A673 (cell line): ENCODE data around the gene ICAM5. TPM values are rescaled to one million over a fixed set of nuclear protein-coding genes. Genes with fewer than 3 reads are reported as not detected.

Experiments
- BruUV-seq: library from RNA; stranded (reverse); fragments of 400-500 nt; replicated peaks from 2 replicates; lab custom pipeline; 2021; lab: Mats Ljungman, UMichigan
- CTCF ChIA-PET: fragments of 300-600 bp; sonication (Branson Sonifier 250); formaldehyde crosslinking; loops from one replicate; lab custom pipeline; 2022; ENCODE audit warnings: antibody characterized with exemption; lab: Charles Lee
- POLR2A ChIA-PET: fragments of 300-600 bp; sonication (Branson Sonifier 250); formaldehyde crosslinking; loops from one replicate; lab custom pipeline; 2022; ENCODE audit warnings: antibody characterized with exemption; ENCODE audit not compliant: low non-redundant PET; lab: Charles Lee
- DNase-seq: peaks from one replicate; pipeline ENCODE4 v3.0.0-alpha.2; 2015; ENCODE audit warnings: low spot score
- H3K27ac ChIP-seq: fragments of 200-600 bp; sonication (generic); 2 replicates; pipeline ENCODE4 v1.5.1; 2016; ENCODE audit warnings: mixed run types, low read depth, mild to moderate bottlenecking, mixed read lengths, antibody characterized with exemption, low read length; ENCODE audit not compliant: poor library complexity, severe bottlenecking
- H3K27me3 ChIP-seq: fragments of 200-600 bp; sonication (generic); replicated peaks from 2 replicates; pipeline ENCODE4 v1.6.1; 2017; ENCODE audit warnings: mixed run types, low read depth, mild to moderate bottlenecking, mixed read lengths, antibody characterized with exemption, low read length; ENCODE audit not compliant: insufficient read depth, poor library complexity
- H3K36me3 ChIP-seq: fragments of 200-600 bp; sonication (generic); 2 replicates; pipeline ENCODE4 v1.6.1; 2016; ENCODE audit warnings: mixed run types, mild to moderate bottlenecking, mixed read lengths, antibody characterized with exemption, low read length; ENCODE audit not compliant: insufficient read depth, poor library complexity, severe bottlenecking
- H3K4me1 ChIP-seq: fragments of 200-600 bp; sonication (generic); 2 replicates; pipeline ENCODE4 v1.6.1; 2017; ENCODE audit warnings: mixed run types, mild to moderate bottlenecking, mixed read lengths, antibody characterized with exemption, low read length; ENCODE audit not compliant: insufficient read depth, poor library complexity, severe bottlenecking
- H3K4me3 ChIP-seq: fragments of 200-600 bp; sonication (generic); 2 replicates; pipeline ENCODE4 v1.5.1; 2016; ENCODE audit warnings: low read depth, mixed run types, mild to moderate bottlenecking, mixed read lengths, low read length; ENCODE audit not compliant: poor library complexity, severe bottlenecking
- H3K9me3 ChIP-seq: fragments of 200-600 bp; sonication (generic); 2 replicates; pipeline ENCODE4 v1.6.1; 2016; ENCODE audit warnings: mixed run types, low read depth, mild to moderate bottlenecking, mixed read lengths, antibody characterized with exemption, low read length; ENCODE audit not compliant: poor library complexity, severe bottlenecking
- EZH2 ChIP-seq: fragments of 200-600 bp; sonication (generic); IDR thresholded peaks from 2 replicates; pipeline ENCODE4 v1.6.1; 2017; ENCODE audit warnings: borderline replicate concordance, low read depth, mild to moderate bottlenecking, mixed read lengths, antibody characterized with exemption, low read length; ENCODE audit not compliant: poor library complexity, severe bottlenecking
- intact Hi-C: fragments of 100-400 bp; cut with micrococcal nuclease; formaldehyde crosslinking; loops from one replicate; pipeline ENCODE4 v1.10.0; 2022; ENCODE audit not compliant: unreplicated experiment
- total RNA-seq: library from RNA; stranded (reverse); gene quantifications from 2 replicates; pipeline ENCODE4 v1.2.3, GENCODE V29; 2021
- TF ChIP-seq, protein P1 (sequence below): fragments of 300-800, 200-600 bp; sonication (generic); conservative IDR thresholded peaks from 2 replicates; pipeline ENCODE4 v1.5.1; 2017; ENCODE audit warnings: low read depth, mild to moderate bottlenecking, antibody characterized with exemption, low read length, moderate library complexity, mixed read lengths

Gene ICAM5
- total RNA-seq, 1 experiment from 2014 or later: 4.6 TPM

DNA sequence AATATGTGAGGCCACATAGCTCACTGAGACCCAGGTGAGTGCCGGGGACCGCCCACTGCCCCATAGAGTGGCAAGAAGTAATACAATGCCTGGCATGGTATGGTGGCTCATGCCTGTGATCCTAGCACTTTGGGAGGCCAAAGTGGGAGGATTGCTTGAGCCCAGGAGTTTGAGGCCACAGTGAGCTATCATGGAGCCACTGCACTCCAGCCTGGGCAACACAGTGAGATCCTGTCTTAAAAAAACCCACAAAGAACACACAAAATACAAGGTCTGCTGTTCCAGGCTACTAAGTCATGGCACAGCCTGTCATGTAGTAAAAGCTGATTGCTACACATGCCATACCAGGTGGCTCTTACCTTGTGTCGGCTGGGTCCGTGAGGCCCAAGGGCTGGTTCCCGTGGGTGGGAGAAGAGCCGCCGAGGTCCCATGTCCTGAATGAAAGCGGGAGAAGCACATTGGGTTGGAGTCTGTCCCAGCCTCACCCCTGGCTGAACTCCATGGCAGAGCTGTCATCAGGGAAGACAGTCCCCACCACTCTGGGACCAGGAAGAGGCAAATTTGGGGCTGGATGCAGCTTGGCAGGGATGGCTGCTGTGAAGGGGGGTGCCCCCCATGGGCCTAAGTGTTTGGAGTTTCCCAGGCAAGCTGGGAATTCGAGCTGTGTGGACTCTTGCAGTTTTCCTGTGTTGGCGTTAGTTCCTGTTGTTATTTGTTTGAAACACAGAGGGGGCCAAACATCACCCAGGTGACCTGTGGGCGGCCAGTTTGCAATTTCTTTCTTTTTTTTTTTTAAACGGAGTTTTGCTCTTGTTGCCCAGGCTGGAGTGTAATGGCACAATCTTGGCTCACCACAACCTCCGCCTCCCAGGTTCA is 29.3 kb downstream of the ICAM5 start:
- no peak for TF ChIP-seq EZH2
- TF ChIP-seq, protein P1, sequence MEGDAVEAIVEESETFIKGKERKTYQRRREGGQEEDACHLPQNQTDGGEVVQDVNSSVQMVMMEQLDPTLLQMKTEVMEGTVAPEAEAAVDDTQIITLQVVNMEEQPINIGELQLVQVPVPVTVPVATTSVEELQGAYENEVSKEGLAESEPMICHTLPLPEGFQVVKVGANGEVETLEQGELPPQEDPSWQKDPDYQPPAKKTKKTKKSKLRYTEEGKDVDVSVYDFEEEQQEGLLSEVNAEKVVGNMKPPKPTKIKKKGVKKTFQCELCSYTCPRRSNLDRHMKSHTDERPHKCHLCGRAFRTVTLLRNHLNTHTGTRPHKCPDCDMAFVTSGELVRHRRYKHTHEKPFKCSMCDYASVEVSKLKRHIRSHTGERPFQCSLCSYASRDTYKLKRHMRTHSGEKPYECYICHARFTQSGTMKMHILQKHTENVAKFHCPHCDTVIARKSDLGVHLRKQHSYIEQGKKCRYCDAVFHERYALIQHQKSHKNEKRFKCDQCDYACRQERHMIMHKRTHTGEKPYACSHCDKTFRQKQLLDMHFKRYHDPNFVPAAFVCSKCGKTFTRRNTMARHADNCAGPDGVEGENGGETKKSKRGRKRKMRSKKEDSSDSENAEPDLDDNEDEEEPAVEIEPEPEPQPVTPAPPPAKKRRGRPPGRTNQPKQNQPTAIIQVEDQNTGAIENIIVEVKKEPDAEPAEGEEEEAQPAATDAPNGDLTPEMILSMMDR: no peak
- Histone ChIP-seq H3K4me1 (peaks cover 5% of the 10 kb centered on the region), H3K4me3 (no peak overlapping the region), H3K27ac (no peak overlapping the region), H3K27me3 (no peaks in the 10 kb centered on the region), H3K9me3 (no peaks in the 10 kb centered on the region), H3K36me3 (peaks cover 67% of the 10 kb centered on the region)
- no TSS peak for BruUV-seq
- intact Hi-C loops: no loop called here
- POLR2A ChIA-PET: interaction anchor here (0.5 to 0.6 kb wide), 2 partner anchors 18 to 1413 kb away, joined by 7 to 8 read pairs; no protein-coding TSS in a partner anchor
- DNase-seq: no peak
- CTCF ChIA-PET: no interaction called here

DNA sequence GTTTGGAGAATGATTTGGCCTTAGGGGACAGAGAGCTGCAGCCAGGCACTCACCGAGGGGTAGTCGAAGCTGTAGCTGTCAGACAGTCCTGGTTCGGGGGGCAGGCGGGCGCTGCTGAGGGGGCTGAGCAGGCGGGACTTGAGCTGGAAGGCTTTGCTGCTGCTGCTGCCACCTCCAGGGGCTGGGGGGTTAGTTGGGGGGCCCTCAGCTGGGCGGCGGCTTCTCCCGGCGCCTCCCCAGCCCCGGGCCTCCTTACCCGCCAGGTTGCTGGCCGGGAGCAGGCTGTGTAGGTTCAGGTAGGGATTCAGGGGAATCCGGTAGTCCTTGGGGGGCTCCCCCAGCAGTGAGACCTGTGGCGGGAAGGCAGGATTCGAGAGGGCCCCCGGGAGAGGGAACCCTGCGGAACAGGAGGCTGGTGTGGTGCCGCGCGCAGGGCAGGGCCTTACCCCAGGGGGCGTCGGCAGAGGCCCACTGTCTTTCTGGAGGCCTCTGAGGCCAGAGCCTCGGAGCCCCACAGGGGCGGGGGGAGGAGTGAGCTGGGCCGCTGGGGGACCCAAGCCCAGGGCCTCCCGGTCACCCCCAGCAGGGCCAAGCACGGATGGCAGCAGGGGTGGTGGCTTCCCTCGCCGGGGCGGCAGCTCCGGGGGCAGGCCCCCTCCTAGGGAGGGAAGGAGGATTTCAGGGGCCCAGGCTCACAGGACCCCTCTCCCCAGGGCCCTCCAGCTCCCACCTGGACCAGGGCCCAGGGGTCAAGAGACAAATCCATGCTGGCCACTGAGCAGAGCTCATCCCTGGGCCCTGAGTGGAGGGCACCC is 31.1 kb downstream of the ICAM5 start:
- DNase-seq: no peak
- ChIA-PET CTCF (interaction anchor here (0.6 kb wide), 1 partner anchor 83 kb away, joined by 3 read pairs; no protein-coding TSS in a partner anchor), POLR2A (no interaction called here)
- peaks cover 5% of the 10 kb centered on the region for H3K4me1 ChIP-seq
- no peaks in the 10 kb centered on the region for H3K27me3 ChIP-seq
- H3K27ac ChIP-seq: no peak overlapping the region
- H3K36me3 ChIP-seq: peaks cover 85% of the 10 kb centered on the region
- intact Hi-C loops: no loop called here
- TF ChIP-seq EZH2: no peak
- TF ChIP-seq, protein P1: no peak
- no peak overlapping the region for H3K4me3 ChIP-seq
- H3K9me3 ChIP-seq: no peaks in the 10 kb centered on the region
- BruUV-seq: no TSS peak

DNA sequence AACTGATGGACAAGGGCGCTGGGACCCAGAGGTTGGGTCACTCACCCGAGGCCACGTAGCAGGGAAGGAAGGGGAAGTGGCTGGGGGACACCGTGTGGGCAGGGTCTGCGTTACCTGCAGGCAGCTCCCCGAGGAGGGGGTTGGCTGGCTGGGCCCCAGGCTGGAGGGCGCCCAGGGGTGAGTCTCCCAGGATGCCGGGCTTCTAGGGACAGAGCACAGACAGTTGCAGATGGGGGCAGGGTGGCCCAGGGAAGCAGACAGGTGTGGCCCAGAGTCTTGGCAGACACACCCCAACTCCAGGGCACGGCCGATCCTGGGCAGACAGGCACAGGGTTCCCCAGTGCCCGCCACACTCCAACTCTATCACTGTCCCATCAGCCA is 31.7 kb downstream of the ICAM5 start:
- POLR2A ChIA-PET: no interaction called here
- no TSS peak for BruUV-seq

More for the DNA sequence above, 31.7 kb downstream of the ICAM5 start:
- no peak overlapping the region for H3K27ac ChIP-seq
- H3K27me3 ChIP-seq: no peaks in the 10 kb centered on the region
- no peaks in the 10 kb centered on the region for H3K9me3 ChIP-seq
- H3K36me3 ChIP-seq: peaks cover 87% of the 10 kb centered on the region
- no peaks in the 10 kb centered on the region for H3K4me1 ChIP-seq
- CTCF ChIA-PET: no interaction called here
- DNase-seq: no peak
- intact Hi-C loops: no loop called here
- TF ChIP-seq, protein P1: no peak
- TF ChIP-seq EZH2: no peak
- H3K4me3 ChIP-seq: no peak overlapping the region
